H54 (cell line): ENCODE measurements around the gene HEXD.
A peak's percentile ranks its signal among the peaks of the same experiment; 100 is the strongest.
"Not testable (repeated sequence)": the region's sequence is repeated elsewhere in the genome, so short reads cannot be mapped to it uniquely, and the experiment has no call there.

Source experiments
- DNase-seq: peaks from one replicate; pipeline ENCODE4 v3.0.0; 2011; ENCODE audit warnings: low spot score, mixed read lengths; ENCODE audit not compliant: insufficient read length
- FAIRE-seq: peaks from 3 replicates; lab custom pipeline; 2011; peaks lifted over from hg19 to GRCh38; lab: Jason Lieb, UNC
- POLR2A ChIP-seq: IDR thresholded peaks from 2 replicates; pipeline ENCODE4 v1.6.1; 2011; ENCODE audit warnings: low read depth, mild to moderate bottlenecking, low read length

Gene HEXD

DNA sequence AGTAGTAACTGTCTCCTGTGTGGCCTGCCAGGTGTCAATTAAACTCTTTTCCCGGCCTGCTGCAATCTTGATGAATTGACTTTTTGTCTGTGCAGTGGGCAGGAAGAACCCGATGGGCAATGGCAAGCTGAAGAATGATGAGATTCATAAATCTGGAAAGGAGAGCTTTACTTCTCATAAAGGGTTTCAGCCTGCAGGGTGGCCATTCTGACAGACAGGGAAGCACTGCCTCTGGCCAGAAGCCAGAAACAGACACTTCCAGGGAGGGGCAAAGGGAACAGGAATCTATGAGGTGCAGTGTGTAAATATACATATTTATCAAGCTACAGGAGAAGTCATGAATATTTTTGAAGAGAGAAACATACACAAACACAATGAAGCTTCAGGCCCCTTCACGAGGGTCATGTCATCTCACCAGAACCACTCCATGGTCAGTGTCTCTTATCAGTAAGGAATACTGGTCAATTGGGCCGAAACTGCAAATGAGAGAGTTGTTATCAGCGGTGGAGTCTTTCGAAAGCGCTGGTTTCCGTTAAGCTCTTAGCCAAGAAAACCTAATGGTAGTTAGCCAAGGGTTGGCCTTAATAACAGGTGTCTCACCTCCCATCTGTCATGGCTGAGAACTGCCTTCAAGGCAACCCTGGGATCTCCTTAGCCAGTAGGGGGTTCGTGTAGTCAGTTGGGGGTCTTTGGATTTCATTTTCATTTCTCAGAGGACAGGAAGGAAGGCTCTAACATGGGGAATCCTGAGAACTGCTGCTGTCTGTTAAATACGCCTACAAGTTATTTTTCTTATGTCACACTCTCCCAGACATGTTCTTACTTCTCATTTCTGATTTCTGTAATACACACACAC lies 39.2 kb downstream of the HEXD start:
- TF ChIP-seq POLR2A = no peak
- FAIRE-seq = no peak
- DNase-seq = no peak

GRCh38 chr17:82457929-82458178 lies 39.7 kb downstream of the HEXD start:
- no peak for TF ChIP-seq POLR2A
- FAIRE-seq = no peak
- no peak for DNase-seq

- DNase-seq = peak; percentile 100
- no peak for FAIRE-seq
- peak; percentile 75 for TF ChIP-seq POLR2A
Observed at GRCh38 chr17:82458179-82458884, 40.2 kb downstream of the HEXD start, which contains the start of gene NARF. Gene NARF (plus strand): TSS chr17:82458741. CDS start chr17:82458804, 63 bp downstream.

DNA sequence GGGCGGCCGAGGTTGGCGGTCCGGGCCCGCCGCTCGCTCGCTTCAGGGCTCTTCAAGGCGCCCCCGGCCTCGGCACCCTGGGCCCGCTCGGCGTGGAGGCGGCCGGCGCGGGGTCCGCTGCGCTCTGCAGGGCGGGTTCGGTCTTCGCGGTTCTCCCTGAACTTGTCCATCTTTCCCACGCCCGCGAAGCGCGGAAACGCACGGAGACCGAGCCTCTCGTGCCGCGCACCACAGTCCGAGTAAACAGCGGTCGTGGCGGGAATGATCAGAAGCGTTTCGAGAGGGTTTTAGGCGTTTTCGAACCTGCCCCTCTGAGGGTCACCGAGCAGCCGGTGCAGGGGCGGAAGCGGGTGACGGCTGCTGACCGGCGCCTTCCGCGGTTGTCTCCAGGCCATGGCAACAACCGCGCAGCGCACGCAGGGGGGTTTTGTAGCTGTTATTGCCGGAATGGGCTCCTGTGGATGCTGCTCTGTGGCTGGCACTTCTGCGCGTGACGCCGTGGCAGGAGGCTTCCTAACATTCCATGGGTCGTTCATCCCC lies 40.8 kb downstream of the HEXD start:
- TF ChIP-seq POLR2A = no peak
- FAIRE-seq (no peak), DNase-seq (no peak)

- DNase-seq, FAIRE-seq: not testable (repeated sequence)
Observed at GRCh38 chr17:82459936-82460335, 41.8 kb downstream of the HEXD start.

GRCh38 chr17:82461827-82462524 lies 43.8 kb downstream of the HEXD start:
- DNase-seq (no peak), FAIRE-seq (no peak)
- no peak for TF ChIP-seq POLR2A

DNA sequence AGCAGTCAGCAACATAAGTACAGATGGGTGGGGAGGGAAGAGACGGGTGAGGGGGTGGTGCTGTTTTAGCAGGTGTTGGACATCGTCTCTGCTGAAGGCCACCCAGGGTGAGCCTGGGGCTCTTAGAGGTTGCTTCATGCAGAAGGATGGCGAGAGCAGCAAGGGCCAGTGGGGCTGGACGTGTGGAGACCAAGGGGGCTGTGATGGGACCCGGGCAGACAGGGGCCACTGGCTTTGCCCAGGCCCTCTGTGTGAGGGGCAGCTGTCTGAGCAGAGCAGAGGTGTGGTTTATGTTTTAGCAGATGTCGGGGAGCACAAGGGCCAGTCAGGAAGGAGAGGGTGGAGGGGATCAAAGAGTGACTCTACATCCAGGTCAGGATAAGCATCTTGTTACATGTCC lies 45.2 kb downstream of the HEXD start:
- no peak for DNase-seq
- no peak for FAIRE-seq
- no peak for TF ChIP-seq POLR2A

DNA sequence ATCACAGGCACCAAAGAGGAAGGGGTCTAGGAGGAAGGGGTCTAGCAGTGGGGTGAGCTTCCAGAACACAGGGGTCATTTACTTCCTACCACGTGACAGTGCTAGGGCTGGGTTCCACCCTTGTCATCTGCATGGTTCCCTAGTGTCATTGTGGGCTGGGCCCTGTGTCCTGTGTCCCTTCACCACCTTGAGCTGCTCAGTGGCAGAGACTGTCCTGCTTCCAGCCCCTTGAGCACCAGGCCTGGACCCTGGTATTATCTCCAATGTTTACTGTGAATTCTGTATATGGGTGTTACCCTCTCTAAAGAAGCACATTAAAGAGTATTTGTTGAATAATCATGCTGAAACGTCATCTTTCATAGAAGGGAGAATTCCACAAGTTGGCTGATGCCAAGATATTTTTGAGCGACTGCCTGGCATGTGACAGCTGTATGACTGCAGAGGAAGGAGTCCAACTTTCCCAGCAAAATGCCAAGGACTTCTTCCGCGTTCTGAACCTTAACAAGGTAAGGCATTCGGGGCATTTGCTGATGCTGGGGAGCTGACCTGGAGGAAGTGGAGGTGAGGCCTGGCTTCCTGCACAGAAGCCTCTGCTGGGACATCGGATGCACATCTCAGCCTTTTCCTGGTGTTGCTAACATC lies 45.9 kb downstream of the HEXD start:
- TF ChIP-seq POLR2A = no peak
- no peak for FAIRE-seq
- no peak for DNase-seq

GRCh38 chr17:82464567-82464929 lies 46.4 kb downstream of the HEXD start:
- DNase-seq = no peak
- no peak for TF ChIP-seq POLR2A
- FAIRE-seq = no peak

DNA sequence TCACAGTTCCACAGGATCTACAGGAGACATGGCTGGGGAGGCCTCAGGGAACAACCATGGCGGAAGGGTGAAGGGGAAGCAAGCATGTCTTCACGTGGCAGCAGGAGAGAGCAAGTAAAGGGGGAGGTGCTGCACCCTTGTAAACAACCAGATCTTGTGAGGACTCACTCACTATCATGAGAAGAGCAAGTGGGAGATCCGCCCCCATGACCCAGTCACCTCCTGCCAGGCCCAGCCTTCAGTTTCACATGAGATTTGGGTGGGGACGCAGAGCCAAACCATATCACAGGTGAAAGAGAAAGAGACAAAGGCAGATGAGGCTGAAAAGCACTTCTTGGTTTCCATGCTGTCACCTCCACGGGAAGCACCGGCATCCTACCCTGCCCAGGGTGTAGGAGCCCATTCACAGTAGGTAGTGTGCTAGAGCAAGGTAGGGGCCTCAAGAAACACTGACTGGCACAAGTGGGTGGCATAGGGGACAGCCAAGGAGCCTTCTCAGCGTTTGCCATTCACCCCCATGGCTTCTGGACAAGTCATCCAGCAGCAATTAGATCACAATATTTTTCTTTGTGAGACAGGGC lies 47.0 kb downstream of the HEXD start:
- FAIRE-seq (no peak), DNase-seq (no peak)
- no peak for TF ChIP-seq POLR2A

DNA sequence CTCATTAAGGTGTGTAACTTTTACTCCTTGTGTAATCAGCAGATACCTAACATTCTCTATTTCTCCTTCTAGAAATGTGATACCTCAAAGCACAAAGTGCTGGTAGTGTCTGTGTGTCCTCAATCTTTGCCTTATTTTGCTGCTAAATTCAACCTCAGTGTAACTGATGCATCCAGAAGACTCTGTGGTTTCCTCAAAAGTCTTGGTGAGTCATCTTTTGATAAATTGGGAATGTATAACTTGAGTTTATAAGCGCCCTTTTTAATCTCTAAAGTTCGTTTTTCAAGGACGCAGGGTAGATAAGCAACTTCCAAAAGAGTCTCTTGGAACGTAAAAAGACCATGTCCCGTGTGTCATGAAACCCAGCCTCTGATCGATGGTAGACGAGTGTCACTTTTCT lies 50.5 kb downstream of the HEXD start:
- no peak for TF ChIP-seq POLR2A
- FAIRE-seq (no peak), DNase-seq (no peak)

- DNase-seq (no peak), FAIRE-seq (no peak)
- no peak for TF ChIP-seq POLR2A
Observed at GRCh38 chr17:82470065-82470464, 51.9 kb downstream of the HEXD start.

GRCh38 chr17:82474223-82475010 lies 56.3 kb downstream of the HEXD start:
- no peak for FAIRE-seq
- no peak for DNase-seq
- TF ChIP-seq POLR2A = no peak
